Activated CD8-positive, alpha-beta memory T cell treated with anti-CD3 and anti-CD28 coated beads, Interleukin-2, amount 50 U/mL, for 4 hours (primary cell): ENCODE results near the gene VWA8.
"Not testable (repeated sequence)": the region's sequence is repeated elsewhere in the genome, so short reads cannot be mapped to it uniquely, and the experiment has no call there.

Source experiments
- DNase-seq: peaks from one replicate; pipeline ENCODE4 v3.0.0-alpha.2; 2020

Gene VWA8

DNA sequence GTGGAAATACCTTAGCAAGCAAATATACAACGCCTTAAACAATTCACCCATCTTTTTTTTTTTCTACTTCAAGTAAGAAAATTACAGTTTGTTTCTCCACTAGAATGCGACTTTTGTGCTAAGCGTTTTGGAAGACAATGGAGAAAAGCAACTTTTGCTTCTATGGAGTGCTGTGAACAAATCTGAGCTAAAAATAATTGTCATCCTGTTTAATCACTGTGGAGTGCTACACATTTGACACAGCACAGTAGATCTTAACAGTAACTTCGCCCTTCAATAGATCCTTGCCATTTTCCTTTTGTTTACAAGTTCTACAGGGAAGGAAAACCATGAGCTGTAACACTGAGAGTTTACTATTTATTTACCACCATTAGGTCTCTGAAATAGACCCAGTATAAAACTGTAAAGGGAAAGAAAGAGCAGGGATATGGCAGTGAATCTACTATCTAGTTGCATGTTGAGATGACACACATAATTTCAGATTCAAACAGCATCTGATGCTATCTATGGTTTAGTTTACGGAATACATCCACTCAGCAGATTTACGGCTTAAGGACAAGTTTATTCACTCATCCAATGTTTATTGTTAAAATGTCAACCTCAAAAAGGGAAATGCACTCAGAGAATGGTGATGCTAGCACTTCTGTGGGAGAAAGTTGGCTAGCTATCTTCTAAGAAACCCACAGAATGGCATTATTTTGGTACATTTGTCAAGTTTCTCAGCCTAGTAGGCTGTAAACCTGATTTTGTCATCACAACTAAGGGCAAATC is 175.3 kb downstream of the VWA8 start:
- no peak for DNase-seq

- no peak for DNase-seq
Measured at GRCh38 chr13:41782086-41782485, 178.8 kb downstream of the VWA8 start.

- no peak for DNase-seq
Measured at GRCh38 chr13:41780715-41781706, 179.9 kb downstream of the VWA8 start.

DNA sequence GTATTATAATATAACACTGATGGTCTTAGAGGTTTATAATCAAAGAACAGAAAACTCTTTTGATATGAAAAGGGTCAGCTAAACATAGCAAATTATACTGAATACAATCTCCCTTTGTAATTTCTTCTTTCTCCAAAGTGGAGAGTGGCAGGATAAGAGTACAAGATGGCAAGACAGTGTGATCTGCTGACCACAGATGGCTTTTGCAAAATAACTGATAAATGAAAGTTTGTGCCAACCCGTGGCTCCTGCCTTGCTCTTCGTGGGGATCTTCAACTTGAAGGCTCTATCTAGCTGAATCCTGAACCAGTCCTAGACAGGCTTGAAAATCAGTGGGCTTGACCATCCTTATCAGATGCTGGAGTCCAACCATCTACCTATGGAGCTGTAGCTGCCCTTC is 185.7 kb downstream of the VWA8 start:
- no peak for DNase-seq

DNA sequence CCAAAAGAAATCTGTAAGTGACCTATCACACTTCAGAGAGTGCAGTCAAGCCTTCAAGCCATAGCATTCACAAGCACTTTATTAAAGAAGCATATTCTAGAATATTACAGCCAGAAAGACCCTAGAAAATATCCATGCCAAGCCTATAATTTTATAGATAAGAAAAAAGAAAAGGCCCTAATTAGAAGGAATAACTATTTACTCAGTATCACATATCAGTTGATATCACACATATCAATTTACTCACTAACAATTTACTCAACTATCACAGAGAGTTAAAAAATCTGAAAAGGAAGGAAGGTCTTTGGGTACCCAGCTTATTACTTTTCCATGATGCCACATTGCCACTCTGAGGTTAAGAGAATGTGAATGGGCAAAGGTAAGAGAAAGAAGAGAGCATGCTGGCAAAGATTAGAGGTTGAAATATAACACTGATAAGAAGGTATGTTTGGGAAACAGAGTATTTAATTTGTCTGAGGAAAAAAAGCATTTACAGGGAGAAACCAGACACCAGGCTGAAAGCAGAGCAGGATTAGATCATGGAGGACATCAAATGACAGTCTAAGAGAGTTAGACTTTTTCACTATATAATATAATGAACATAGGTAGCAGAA is 186.2 kb downstream of the VWA8 start:
- no peak for DNase-seq

- no peak for DNase-seq
Measured at GRCh38 chr13:41767801-41768200, 193.1 kb downstream of the VWA8 start.

DNA sequence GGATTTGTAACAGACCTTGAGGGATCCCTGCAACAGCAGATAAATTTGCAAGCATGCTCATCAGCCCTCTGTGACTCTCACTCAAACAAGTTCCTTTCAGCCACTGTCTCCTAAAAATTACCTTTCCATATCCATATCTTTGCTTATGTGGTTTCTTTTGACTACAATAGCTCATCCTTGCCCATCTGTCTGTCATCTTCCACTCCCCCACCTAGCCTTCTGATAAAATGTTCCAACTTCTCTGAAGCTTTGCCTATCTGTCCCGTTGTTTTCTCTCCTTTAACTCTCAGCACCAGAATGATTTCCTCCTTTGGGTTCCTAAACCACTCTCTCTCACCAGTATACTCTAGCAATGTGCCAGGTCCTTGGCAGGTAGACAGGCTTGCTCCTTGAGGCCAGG is 194.5 kb downstream of the VWA8 start:
- no peak for DNase-seq

GRCh38 chr13:41765813-41766212 is 195.1 kb downstream of the VWA8 start:
- DNase-seq = no peak

DNA sequence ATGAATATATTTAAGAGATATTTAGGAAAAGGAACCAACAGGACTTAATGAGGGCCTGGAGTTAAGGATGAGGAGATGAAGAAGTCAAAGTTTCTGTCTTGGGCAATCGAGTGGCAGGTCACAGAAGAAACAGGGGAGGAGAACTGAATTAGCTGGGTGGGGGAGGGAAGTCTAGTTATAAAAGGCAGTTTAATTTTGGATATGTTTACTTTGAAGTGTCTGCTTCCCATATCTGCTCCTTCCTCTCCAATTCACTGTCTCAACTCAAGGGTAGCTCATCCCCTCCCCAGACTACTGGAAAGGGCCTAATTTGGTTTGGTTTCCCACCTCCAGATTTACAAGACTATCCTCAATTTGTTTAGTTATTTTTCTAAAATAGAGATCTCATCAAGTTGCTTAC is 195.9 kb downstream of the VWA8 start:
- DNase-seq = no peak

GRCh38 chr13:41764558-41764957 is 196.4 kb downstream of the VWA8 start:
- DNase-seq = no peak

DNA sequence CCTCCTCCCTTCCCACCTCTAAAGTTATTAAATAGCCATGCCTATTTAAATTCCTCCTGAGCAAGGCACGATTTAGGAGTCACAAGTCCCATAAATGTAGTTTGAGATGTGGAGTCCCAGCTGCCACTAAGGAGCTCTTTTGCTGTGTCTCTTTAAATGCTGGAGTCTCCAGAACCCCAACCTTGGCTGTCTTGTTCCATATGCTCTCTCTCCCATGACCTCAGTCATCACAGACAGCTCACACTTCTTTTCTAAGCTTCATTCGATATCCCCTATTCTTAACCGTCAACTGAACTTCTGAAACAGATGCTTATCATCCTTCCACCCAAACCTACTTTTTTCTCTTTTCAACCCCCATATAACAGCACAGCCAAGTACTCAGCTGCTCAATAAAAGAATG is 197.1 kb downstream of the VWA8 start:
- no peak for DNase-seq

GRCh38 chr13:41762796-41763195 is 198.1 kb downstream of the VWA8 start:
- no peak for DNase-seq

- no peak for DNase-seq
Measured at GRCh38 chr13:41756198-41756880, 204.6 kb downstream of the VWA8 start.

GRCh38 chr13:41751734-41752445 is 209.0 kb downstream of the VWA8 start:
- DNase-seq = no peak

- no peak for DNase-seq
Measured at GRCh38 chr13:41751277-41751676, 209.6 kb downstream of the VWA8 start.

GRCh38 chr13:41746259-41746658 is 214.7 kb downstream of the VWA8 start:
- no peak for DNase-seq

DNA sequence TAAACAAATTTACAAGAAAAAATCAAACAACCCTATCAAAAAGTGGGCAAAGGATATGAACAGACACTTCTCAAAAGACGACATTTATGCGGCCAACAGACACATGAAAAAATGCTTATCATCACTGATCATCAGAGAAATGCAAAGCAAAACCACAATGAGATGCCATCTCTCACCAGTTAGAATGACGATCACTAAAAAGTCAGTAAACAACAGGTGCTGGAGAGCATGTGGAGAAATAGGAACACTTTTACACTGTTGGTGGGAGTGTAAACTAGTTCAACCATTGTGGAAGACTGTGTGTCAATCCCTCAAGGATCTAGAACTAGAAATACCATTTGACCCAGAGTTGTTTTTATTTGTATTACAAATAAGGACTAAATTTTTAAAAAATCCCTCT is 215.4 kb downstream of the VWA8 start:
- DNase-seq = not testable (repeated sequence)

GRCh38 chr13:41742917-41743552 is 217.9 kb downstream of the VWA8 start:
- DNase-seq = no peak

- no peak for DNase-seq
Measured at GRCh38 chr13:41740479-41740878, 220.4 kb downstream of the VWA8 start.

GRCh38 chr13:41722684-41723535 is 238.0 kb downstream of the VWA8 start:
- DNase-seq = no peak
